Measurements from ENCODE around the gene CORO1C.

DNA sequence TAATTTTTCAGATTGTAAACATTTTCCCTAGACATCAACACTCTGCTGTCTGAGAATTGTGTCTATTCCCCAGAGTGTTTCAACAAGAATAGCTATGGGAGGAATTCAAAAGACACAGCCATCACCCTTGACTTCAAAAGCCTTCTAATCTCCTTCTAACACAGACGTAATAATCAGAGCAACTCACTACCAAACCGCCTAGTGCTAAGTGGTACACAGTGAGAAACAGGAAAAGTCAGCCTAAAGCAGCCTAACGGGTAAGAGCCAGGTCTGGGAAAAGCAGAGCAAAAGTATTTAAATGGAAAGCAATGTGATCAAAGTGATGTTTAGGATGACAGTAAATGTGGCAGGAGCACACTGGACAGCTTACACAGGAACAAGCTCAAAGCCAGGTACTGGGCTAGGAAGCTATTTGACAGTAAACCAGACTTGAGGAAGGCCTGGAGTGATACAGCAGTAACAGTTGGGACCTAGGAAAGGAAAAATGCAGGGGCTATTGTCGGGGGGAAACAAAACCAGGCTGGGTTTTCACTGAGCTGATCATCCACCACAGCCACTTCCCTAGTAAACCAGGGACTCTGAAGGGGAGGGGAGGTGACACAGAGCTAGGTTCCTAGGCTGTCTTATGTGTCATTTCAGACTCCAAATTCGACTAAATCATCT, 29.4 kb downstream of the CORO1C start:
- no peak for TF ChIP-seq CTCF (conservative IDR thresholded peaks at IDR 0.05; ENCODE audit: low read depth, low read length)
- no peak for TF ChIP-seq EZH2 (IDR thresholded peaks at IDR 0.05; ENCODE audit: borderline replicate concordance, low read depth, low read length, poor library complexity, severe bottlenecking)
